ENCODE results near the gene PPARG. TPM values are rescaled to one million over a fixed set of nuclear protein-coding genes. Genes with fewer than 3 reads are reported as not detected.

PPARG gene
- total RNA-seq, 1 donor, result 4.7 TPM

DNA sequence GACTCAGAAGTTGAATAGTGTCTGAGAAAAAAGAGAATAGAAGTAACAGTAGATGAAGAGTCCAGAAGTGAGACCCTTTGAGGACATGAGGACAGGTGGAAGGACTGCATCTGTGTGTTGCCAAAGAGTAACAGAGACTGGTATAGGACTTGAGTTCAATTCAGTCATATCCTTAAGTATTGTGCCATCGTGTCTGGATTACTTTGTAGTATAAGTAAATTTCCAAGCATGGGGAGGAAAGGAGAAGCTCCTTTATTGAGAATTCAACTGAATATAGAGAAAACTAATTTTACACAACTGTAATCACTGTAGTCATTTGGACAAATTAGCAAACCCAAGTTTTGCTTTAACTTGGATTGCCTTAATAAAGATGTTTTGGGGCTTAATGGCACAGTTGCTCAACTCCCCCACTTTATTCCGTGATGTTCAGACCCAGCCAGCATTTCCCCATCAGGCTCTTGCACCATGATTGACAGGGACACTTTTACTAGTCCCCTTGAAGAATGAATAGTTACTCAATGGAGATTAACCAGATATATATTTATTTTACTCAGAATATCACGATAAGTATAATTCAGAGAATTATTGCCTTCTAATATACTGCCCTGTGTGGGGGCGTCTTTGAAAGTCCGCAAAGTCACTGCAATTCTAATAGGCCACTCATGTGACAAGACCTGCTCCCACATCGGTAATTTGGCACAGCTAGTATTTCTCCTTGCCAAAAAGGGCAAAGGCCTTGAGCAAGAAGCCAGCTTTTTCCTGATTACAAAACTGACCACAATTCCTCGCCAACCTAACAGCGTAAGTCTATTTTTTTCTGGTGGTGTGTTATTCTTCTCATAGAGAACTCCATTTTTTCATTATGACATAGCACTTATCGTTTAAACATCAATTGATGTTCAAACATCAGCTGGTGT is 61.3 kb downstream of the PPARG start:
- peak; percentile 61 for DNase-seq (ENCODE audit: low read depth)
- H3K4me3 ChIP-seq (ENCODE audit: low read depth, low read length), result no peak overlapping the region
- TF ChIP-seq, protein P1, sequence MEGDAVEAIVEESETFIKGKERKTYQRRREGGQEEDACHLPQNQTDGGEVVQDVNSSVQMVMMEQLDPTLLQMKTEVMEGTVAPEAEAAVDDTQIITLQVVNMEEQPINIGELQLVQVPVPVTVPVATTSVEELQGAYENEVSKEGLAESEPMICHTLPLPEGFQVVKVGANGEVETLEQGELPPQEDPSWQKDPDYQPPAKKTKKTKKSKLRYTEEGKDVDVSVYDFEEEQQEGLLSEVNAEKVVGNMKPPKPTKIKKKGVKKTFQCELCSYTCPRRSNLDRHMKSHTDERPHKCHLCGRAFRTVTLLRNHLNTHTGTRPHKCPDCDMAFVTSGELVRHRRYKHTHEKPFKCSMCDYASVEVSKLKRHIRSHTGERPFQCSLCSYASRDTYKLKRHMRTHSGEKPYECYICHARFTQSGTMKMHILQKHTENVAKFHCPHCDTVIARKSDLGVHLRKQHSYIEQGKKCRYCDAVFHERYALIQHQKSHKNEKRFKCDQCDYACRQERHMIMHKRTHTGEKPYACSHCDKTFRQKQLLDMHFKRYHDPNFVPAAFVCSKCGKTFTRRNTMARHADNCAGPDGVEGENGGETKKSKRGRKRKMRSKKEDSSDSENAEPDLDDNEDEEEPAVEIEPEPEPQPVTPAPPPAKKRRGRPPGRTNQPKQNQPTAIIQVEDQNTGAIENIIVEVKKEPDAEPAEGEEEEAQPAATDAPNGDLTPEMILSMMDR (IDR thresholded peaks at IDR 0.05; ENCODE audit: insufficient read depth, low read depth, low read length), result no peak

DNA sequence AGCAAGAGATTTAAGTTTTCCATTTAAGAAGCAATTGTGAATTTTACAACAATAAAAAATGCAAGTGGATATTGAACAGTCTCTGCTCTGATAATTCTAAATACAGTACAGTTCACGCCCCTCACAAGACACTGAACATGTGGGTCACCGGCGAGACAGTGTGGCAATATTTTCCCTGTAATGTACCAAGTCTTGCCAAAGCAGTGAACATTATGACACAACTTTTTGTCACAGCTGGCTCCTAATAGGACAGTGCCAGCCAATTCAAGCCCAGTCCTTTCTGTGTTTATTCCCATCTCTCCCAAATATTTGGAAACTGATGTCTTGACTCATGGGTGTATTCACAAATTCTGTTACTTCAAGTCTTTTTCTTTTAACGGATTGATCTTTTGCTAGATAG is 62.3 kb downstream of the PPARG start:
- TF ChIP-seq, protein P1 (IDR thresholded peaks at IDR 0.05; ENCODE audit: insufficient read depth, low read depth, low read length), result no peak
- no peak for DNase-seq (ENCODE audit: low read depth)
- H3K4me3 ChIP-seq (ENCODE audit: low read depth, low read length), result no peak overlapping the region

GRCh38 chr3:12352253-12352652 is 63.4 kb downstream of the PPARG start:
- TF ChIP-seq, protein P1 (IDR thresholded peaks at IDR 0.05; ENCODE audit: insufficient read depth, low read depth, low read length), result no peak
- H3K4me3 ChIP-seq (ENCODE audit: low read depth, low read length), result no peak overlapping the region
- DNase-seq (ENCODE audit: low read depth), result no peak

DNA sequence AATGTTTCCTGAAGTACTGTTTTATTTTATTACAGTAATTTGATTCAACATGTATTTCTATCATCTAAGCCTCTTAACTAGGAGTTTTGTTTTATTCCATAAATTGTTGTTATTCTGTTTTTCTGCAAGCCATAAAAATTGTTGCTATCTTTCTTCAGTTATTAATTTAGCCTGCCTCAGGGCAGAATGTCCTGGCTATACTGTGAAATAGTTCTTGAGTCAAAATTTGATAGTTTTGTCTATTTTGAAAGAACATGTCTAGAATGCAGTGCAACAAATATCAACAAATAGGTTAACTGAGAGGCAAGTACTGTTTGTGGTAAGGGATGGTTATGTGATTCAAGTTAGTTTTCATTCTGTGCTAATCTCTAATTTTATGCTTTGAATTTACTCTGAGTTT is 63.9 kb downstream of the PPARG start:
- no peak for DNase-seq (ENCODE audit: low read depth)

GRCh38 chr3:12353796-12354525 is 65.1 kb downstream of the PPARG start:
- peak; percentile 79 for DNase-seq (ENCODE audit: low read depth)
- TF ChIP-seq, protein P1 (IDR thresholded peaks at IDR 0.05; ENCODE audit: insufficient read depth, low read depth, low read length), result no peak
- H3K4me3 ChIP-seq (ENCODE audit: low read depth, low read length), result no peak overlapping the region

More for the DNA sequence above, 63.9 kb downstream of the PPARG start:
- TF ChIP-seq, protein P1 (IDR thresholded peaks at IDR 0.05; ENCODE audit: insufficient read depth, low read depth, low read length), result no peak
- no peak overlapping the region for H3K4me3 ChIP-seq (ENCODE audit: low read depth, low read length)

GRCh38 chr3:12356175-12356574 is 67.3 kb downstream of the PPARG start:
- no peak for DNase-seq (ENCODE audit: low read depth)
- TF ChIP-seq, protein P1 (IDR thresholded peaks at IDR 0.05; ENCODE audit: insufficient read depth, low read depth, low read length), result no peak
- no peak overlapping the region for H3K4me3 ChIP-seq (ENCODE audit: low read depth, low read length)

All from fibroblast of villous mesenchyme (primary cell).